RWPE2 (cell line): ENCODE results near the gene HNRNPA0.

Source experiments
- ATAC-seq: fragments of 200-7000 bp; cut with Tn5 transposase; 3 replicates; pipeline ENCODE4 v1.9.1; 2021; ENCODE audit warnings: low read depth
- DNase-seq: peaks from one replicate; pipeline ENCODE4 v3.0.0-alpha.2; 2020; ENCODE audit warnings: low spot score
- H3K27ac ChIP-seq: fragments of 450-650 bp; 2 replicates; pipeline ENCODE4 v1.5.1; 2017; ENCODE audit warnings: mild to moderate bottlenecking; ENCODE audit not compliant: poor library complexity, severe bottlenecking
- H3K27me3 ChIP-seq: fragments of 250-450 bp; sonication (Bioruptor Pico); 2 replicates; pipeline ENCODE4 v1.5.1; 2021; ENCODE audit warnings: mild to moderate bottlenecking, moderate library complexity; ENCODE audit not compliant: insufficient read depth, poor library complexity, severe bottlenecking
- H3K36me3 ChIP-seq: fragments of 250-450 bp; sonication (Bioruptor Pico); 2 replicates; pipeline ENCODE4 v1.5.1; 2020; ENCODE audit warnings: low read depth, mild to moderate bottlenecking, moderate library complexity
- H3K4me1 ChIP-seq: fragments of 250-450 bp; sonication (Bioruptor Pico); 2 replicates; pipeline ENCODE4 v1.5.1; 2021; ENCODE audit warnings: mild to moderate bottlenecking, moderate library complexity; ENCODE audit not compliant: insufficient read depth, poor library complexity, severe bottlenecking
- H3K4me3 ChIP-seq: fragments of 250-450 bp; sonication (Bioruptor Pico); 2 replicates; pipeline ENCODE4 v1.5.1; 2021; ENCODE audit warnings: mild to moderate bottlenecking, moderate library complexity; ENCODE audit not compliant: severe bottlenecking
- H3K9me3 ChIP-seq: fragments of 250-450 bp; sonication (Bioruptor Pico); 2 replicates; pipeline ENCODE4 v1.5.1; 2021; ENCODE audit warnings: mild to moderate bottlenecking, moderate library complexity; ENCODE audit not compliant: severe bottlenecking
- TF ChIP-seq, protein P1 (sequence below): fragments of 450-650 bp; IDR thresholded peaks from one replicate; pipeline ENCODE4 v1.5.1; 2017; ENCODE audit warnings: mild to moderate bottlenecking, moderate library complexity; ENCODE audit not compliant: poor library complexity, severe bottlenecking

Gene HNRNPA0

DNA sequence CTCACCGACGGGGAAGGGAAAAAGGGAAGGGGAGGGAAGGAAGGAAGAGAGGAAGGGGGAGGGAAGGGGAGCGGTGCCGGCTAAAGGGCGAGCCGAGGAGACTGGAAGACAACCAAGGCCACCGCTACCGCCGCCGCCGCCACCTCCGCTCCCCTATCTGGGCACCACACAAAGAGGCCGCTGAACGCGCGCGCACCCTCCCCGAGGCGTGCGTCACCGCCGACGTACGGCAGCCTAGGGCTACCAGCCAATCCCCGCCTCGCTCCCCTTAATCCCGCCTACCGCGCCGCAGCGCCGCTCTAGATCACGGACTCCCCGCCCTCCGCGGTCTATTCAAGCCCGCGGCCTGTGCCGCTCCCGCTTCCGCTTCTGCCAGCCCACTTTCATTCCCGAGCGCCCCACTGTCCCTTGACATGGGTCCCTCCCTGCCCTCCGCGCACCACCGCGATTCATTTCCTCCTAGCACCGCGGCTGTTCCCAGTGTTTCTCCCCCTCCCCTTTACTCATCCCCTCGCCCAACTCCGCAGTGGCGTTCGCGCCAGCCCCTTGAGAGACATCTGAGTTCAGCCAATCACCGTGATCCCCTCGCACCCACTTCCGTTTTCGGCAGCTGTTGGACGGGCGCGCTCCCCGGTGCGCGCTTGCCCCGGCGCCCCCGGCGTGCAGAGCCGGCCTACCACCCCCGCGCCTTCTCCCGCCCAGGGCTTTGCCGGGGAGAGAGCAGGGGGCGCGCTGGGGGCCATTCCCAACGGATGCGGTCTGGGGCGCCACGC lies at the start of gene HNRNPA0:
Gene HNRNPA0, minus strand, starts transcription at position 176 of the 773 bp plus-strand sequence. CDS start 297 bp downstream, outside the sequence.
- Histone ChIP-seq H3K27me3 (no peaks in the 10 kb centered on the region), H3K4me1 (peaks cover 6% of the 10 kb centered on the region), H3K9me3 (no peaks in the 10 kb centered on the region), H3K4me3 (peak within 1 kb of the TSS; percentile 59), H3K36me3 (peaks cover 38% of the 10 kb centered on the region), H3K27ac (peak within 1 kb of the TSS; percentile 80)
- TF ChIP-seq, protein P1, sequence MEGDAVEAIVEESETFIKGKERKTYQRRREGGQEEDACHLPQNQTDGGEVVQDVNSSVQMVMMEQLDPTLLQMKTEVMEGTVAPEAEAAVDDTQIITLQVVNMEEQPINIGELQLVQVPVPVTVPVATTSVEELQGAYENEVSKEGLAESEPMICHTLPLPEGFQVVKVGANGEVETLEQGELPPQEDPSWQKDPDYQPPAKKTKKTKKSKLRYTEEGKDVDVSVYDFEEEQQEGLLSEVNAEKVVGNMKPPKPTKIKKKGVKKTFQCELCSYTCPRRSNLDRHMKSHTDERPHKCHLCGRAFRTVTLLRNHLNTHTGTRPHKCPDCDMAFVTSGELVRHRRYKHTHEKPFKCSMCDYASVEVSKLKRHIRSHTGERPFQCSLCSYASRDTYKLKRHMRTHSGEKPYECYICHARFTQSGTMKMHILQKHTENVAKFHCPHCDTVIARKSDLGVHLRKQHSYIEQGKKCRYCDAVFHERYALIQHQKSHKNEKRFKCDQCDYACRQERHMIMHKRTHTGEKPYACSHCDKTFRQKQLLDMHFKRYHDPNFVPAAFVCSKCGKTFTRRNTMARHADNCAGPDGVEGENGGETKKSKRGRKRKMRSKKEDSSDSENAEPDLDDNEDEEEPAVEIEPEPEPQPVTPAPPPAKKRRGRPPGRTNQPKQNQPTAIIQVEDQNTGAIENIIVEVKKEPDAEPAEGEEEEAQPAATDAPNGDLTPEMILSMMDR: peak; percentile 8
- peak; percentile 97 for DNase-seq
- ATAC-seq: peak; percentile 88

GRCh38 chr5:137802282-137803210 lies 48.4 kb upstream of the HNRNPA0 start:
- DNase-seq: no peak

DNA sequence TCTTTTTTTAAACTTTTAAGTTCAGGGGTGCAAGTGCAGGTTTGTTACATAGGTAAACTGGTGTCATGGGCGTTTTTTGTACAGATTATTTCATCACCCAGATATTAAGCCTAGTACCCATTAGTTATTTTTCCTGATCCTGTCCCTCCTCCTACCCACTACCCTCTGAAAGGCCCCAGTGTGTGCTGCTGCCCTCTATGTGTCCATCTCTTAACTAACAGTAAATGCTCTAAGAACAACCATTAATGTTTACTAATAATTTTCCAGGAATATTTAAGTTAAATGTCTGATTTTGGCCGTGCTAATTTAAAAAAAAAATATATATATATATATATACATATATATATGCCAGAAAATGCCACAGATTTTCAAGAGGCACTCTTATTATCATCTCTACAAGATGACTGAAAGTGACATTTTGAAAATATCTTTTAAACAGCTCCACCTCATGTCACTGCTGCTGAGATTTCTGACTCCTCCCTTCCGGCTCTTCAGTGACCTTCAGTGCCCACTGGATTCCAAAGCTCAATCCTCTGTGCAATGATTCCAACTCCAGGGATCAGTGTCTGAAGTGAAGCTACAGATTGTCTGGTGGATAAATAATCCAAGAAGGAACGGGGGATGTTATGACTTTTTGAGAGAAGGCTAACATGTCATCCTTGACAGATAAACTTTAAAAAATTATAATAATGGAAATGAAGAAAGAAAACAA lies 46.7 kb upstream of the HNRNPA0 start:
- H3K9me3 ChIP-seq: no peaks in the 10 kb centered on the region
- no peaks in the 10 kb centered on the region for H3K36me3 ChIP-seq
- no peaks in the 10 kb centered on the region for H3K4me1 ChIP-seq
- TF ChIP-seq, protein P1: no peak
- H3K4me3 ChIP-seq: no peak overlapping the region
- H3K27me3 ChIP-seq: peaks cover 22% of the 10 kb centered on the region
- DNase-seq: no peak
- no peak overlapping the region for H3K27ac ChIP-seq
- no peak for ATAC-seq

More at GRCh38 chr5:137802282-137803210, 48.4 kb upstream of the HNRNPA0 start:
- no peaks in the 10 kb centered on the region for H3K4me1 ChIP-seq
- ATAC-seq: no peak
- peaks cover 18% of the 10 kb centered on the region for H3K27me3 ChIP-seq
- TF ChIP-seq, protein P1: no peak
- H3K27ac ChIP-seq: no peak overlapping the region
- no peaks in the 10 kb centered on the region for H3K36me3 ChIP-seq
- H3K4me3 ChIP-seq: no peak overlapping the region
- no peaks in the 10 kb centered on the region for H3K9me3 ChIP-seq

DNA sequence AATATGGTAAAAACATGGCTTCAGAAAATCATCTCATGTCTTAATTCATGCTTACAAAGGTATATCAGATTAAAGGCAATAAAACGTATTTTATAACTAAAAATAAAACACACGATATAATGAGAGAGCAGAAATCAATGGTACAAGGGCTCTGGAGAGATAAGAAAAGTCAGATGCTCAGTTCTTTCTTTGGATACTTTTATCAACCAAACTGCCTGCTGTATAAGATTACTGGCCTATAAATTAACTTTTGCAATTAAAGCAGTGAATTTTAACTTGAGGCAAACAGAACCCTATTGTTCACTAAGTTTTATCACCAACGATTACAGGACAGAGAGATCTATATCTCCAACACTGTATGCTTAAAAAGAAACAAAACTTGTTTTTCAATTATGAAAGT lies 42.1 kb upstream of the HNRNPA0 start:
- Histone ChIP-seq H3K4me1 (no peaks in the 10 kb centered on the region), H3K36me3 (no peaks in the 10 kb centered on the region), H3K4me3 (no peak overlapping the region), H3K9me3 (no peaks in the 10 kb centered on the region), H3K27me3 (peaks cover 11% of the 10 kb centered on the region), H3K27ac (no peak overlapping the region)
- DNase-seq (no peak), ATAC-seq (no peak)
- TF ChIP-seq, protein P1: no peak
